ENCODE measurements around the gene PASK. TPM values are rescaled to one million over a fixed set of nuclear protein-coding genes. Genes with fewer than 3 reads are reported as not detected.

PASK gene
- total and polyA plus RNA-seq, 2 of the 4 experiments (the other 2 are of a cell fraction) = 4.1 TPM

DNA sequence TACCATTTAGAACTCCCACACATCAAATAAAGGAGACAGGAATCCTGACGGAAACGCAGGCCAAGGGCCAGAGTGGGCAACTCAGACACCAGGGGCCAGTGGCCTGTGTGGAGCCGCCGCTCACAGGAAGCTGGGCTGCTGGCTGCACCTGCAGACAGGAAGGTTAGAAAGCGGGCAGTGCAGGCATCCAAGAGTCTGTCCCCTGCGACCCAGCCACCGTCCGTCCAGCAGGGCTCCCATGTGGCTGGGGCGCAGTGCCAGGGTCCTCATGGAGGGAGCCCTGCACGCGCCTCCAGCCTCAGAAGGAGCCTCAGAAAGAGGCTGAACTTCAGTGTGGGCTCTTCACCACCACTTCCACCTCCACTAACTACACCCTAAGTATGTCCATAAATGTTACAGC is 36.7 kb upstream of the PASK start:
- H4K8ac ChIP-seq (ENCODE audit: low read depth in 2 of 2, low read length in 2 of 2) = no peak overlapping the region
- no peak overlapping the region for H3K4ac ChIP-seq (ENCODE audit: low read depth, low read length)
- no peaks in the 10 kb centered on the region for H3K9me1 ChIP-seq (ENCODE audit: insufficient read depth, low read length)
- 73% methylated on average over 9 of the region's 11 CpGs; no CpG with 5 or more reads in 1 of the 2 experiments for WGBS, 2 experiments (ENCODE audit: extremely low coverage in 2 of 2, insufficient read length in 1 of 2)
- POLR2A ChIA-PET (ENCODE audit: unreplicated experiment) = no interaction called here
- no peak overlapping the region for H3K4me2 ChIP-seq (ENCODE audit: low read depth, low read length)
- no peak overlapping the region for H2AK9ac ChIP-seq (replicated peaks; ENCODE audit: low read depth, low read length, poor library complexity)
- H2BK120ac ChIP-seq (ENCODE audit: low read depth, low read length) = no peak overlapping the region
- H2AK5ac ChIP-seq (ENCODE audit: low read depth, low read length) = no peak overlapping the region
- H4K5ac ChIP-seq (ENCODE audit: low read depth, low read length) = no peak overlapping the region
- TF ChIP-seq FOS (IDR thresholded peaks at IDR 0.05; ENCODE audit: low read depth, low read length) (no peak), CHD1 (IDR thresholded peaks at IDR 0.05; ENCODE audit: low read depth, low read length) (no peak), MXI1 (IDR thresholded peaks at IDR 0.05; ENCODE audit: borderline replicate concordance, low read depth, low read length) (no peak), CEBPB (IDR thresholded peaks at IDR 0.05; ENCODE audit: low read depth, low read length) (no peak), RCOR1 (IDR thresholded peaks at IDR 0.05; ENCODE audit: insufficient replicate concordance, low read length) (no peak), RFX5 (IDR thresholded peaks at IDR 0.05; ENCODE audit: low read depth, low read length) (no peak), RAD21 (IDR thresholded peaks at IDR 0.05; ENCODE audit: low read length) (no peak), MAZ (IDR thresholded peaks at IDR 0.05; ENCODE audit: borderline replicate concordance, low read depth, low read length) (no peak)
- TF ChIP-seq, protein P1, sequence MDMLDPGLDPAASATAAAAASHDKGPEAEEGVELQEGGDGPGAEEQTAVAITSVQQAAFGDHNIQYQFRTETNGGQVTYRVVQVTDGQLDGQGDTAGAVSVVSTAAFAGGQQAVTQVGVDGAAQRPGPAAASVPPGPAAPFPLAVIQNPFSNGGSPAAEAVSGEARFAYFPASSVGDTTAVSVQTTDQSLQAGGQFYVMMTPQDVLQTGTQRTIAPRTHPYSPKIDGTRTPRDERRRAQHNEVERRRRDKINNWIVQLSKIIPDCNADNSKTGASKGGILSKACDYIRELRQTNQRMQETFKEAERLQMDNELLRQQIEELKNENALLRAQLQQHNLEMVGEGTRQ (IDR thresholded peaks at IDR 0.05; ENCODE audit: low read depth, low read length) = no peak
- TF ChIP-seq, protein P2, sequence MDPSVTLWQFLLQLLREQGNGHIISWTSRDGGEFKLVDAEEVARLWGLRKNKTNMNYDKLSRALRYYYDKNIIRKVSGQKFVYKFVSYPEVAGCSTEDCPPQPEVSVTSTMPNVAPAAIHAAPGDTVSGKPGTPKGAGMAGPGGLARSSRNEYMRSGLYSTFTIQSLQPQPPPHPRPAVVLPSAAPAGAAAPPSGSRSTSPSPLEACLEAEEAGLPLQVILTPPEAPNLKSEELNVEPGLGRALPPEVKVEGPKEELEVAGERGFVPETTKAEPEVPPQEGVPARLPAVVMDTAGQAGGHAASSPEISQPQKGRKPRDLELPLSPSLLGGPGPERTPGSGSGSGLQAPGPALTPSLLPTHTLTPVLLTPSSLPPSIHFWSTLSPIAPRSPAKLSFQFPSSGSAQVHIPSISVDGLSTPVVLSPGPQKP (IDR thresholded peaks at IDR 0.05; ENCODE audit: borderline replicate concordance, low read depth, low read length) = no peak
- in situ Hi-C loops (cut with MboI; ENCODE audit: low sequenced_read_pairs) (no loop called here), intact Hi-C loops (cut with micrococcal nuclease) (no loop called here), dilution Hi-C loops (cut with HindIII; ENCODE audit: low sequenced_read_pairs, unreplicated experiment) (no loop called here)
- no peak overlapping the region for H3K56ac ChIP-seq (ENCODE audit: extremely low read depth, insufficient read depth, low read length)
- ATAC-seq (ENCODE audit: low read depth) (no peak), DNase-seq (no peak)
- H3K14ac ChIP-seq (replicated peaks; ENCODE audit: low read depth, low read length) = no peak overlapping the region
- H2AFZ ChIP-seq (replicated peaks; ENCODE audit: low read length, poor library complexity) = no peak overlapping the region
- H2BK5ac ChIP-seq (ENCODE audit: low read depth, low read length, poor library complexity, severe bottlenecking) = no peak overlapping the region
- no peak overlapping the region for H3K27ac ChIP-seq (ENCODE audit: insufficient read depth, low read length)
- H4K91ac ChIP-seq (ENCODE audit: insufficient read depth, low read depth, low read length) = no peak overlapping the region
- no peak overlapping the region for H3K4me3 ChIP-seq (ENCODE audit: insufficient read depth, low read depth, low read length)
- BruUV-seq (replicated peaks) = no TSS peak
- H3K9me3 ChIP-seq (ENCODE audit: control insufficient read depth, insufficient read depth, low read length) = no peaks in the 10 kb centered on the region
- H3K36me3 ChIP-seq (ENCODE audit: control insufficient read depth, insufficient read depth, low read length) = peaks cover 9% of the 10 kb centered on the region
- H3K79me1 ChIP-seq (ENCODE audit: low read depth in 1 of 2, low read length in 2 of 2) = no peaks in the 10 kb centered on the region
- H4K20me1 ChIP-seq (ENCODE audit: insufficient read depth, low read length) = no peaks in the 10 kb centered on the region; the same call in 1 of the 2 replicates
- H3K18ac ChIP-seq (ENCODE audit: low read depth, low read length) = no peak overlapping the region
- no peak overlapping the region for H3K23ac ChIP-seq (ENCODE audit: low read depth, low read length)
- CTCF ChIA-PET = no interaction called here
- H3K9ac ChIP-seq (ENCODE audit: low read depth, low read length) = no peak overlapping the region
- H3K27me3 ChIP-seq (ENCODE audit: control insufficient read depth, insufficient read depth, low read length) = peaks cover 6% of the 10 kb centered on the region; the same call in 1 of the 2 replicates
- no peak overlapping the region for H2BK15ac ChIP-seq (ENCODE audit: low read depth, low read length)
- no peak overlapping the region for H2BK20ac ChIP-seq (ENCODE audit: low read depth, low read length)
- no peaks in the 10 kb centered on the region for H3K4me1 ChIP-seq (ENCODE audit: control insufficient read depth, insufficient read depth, low read length)

All from IMR-90 (cell line).